Activated CD4-positive, alpha-beta memory T cell treated with anti-CD3 and anti-CD28 coated beads, Interleukin-2, amount 10 ng/mL, durations not matched to agents 7 days and 5 days (primary cell): ENCODE data around the gene NMNAT2. TPM values are rescaled to one million over a fixed set of nuclear protein-coding genes. Genes with fewer than 3 reads are reported as not detected.
"Not testable (repeated sequence)": the region's sequence is repeated elsewhere in the genome, so short reads cannot be mapped to it uniquely, and the experiment has no call there.

Experiments used
- CTCF ChIA-PET: fragments of 350-600 bp; sonication (Branson Sonifier 250); formaldehyde crosslinking; loops from one replicate; lab custom pipeline; 2021; ENCODE audit warnings: antibody characterized with exemption, inconsistent platforms; lab: Charles Lee
- POLR2A ChIA-PET: fragments of 350-600 bp; sonication (Branson Sonifier 250); formaldehyde crosslinking; loops from one replicate; lab custom pipeline; 2021; ENCODE audit warnings: antibody characterized with exemption; lab: Charles Lee
- DNase-seq: peaks from one replicate; pipeline ENCODE4 v3.0.0-alpha.2; 2020
- H3K27ac Mint-ChIP-seq: one replicate; pipeline ENCODE4 v1.8.0; 2021; ENCODE audit warnings: mild to moderate bottlenecking, mixed read lengths
- H3K27me3 Mint-ChIP-seq: one replicate; pipeline ENCODE4 v1.8.0; 2021; ENCODE audit warnings: mixed read lengths
- H3K36me3 Mint-ChIP-seq: one replicate; pipeline ENCODE4 v1.8.0; 2021; ENCODE audit warnings: low read depth, mixed read lengths
- H3K4me1 Mint-ChIP-seq: one replicate; pipeline ENCODE4 v1.8.0; 2021; ENCODE audit warnings: mixed read lengths
- H3K4me3 Mint-ChIP-seq: one replicate; pipeline ENCODE4 v1.8.0; 2021; ENCODE audit warnings: mild to moderate bottlenecking, mixed read lengths
- H3K9me3 Mint-ChIP-seq: one replicate; pipeline ENCODE4 v1.8.0; 2021; ENCODE audit warnings: mixed read lengths
- total RNA-seq, 2 experiments: library from RNA; stranded (reverse); gene quantifications; one replicate each; pipeline ENCODE4 v1.2.3, GENCODE V29; 2021

The NMNAT2 gene
- total RNA-seq, 2 experiments from 2014 or later, result 0.03 to 0.28 TPM

GRCh38 chr1:183281553-183282091 lies 136.6 kb downstream of the NMNAT2 start:
- Mint-ChIP-seq H3K9me3 (no peaks in the 10 kb centered on the region), H3K4me3 (no peak overlapping the region), H3K27ac (no peak overlapping the region)

GRCh38 chr1:183281039-183281438 lies 137.1 kb downstream of the NMNAT2 start:
- POLR2A ChIA-PET, result no interaction called here
- H3K4me1 Mint-ChIP-seq, result peaks cover 29% of the 10 kb centered on the region
- no peak overlapping the region for H3K4me3 Mint-ChIP-seq
- CTCF ChIA-PET, result interaction anchor here (0.7 to 2.7 kb wide), 8 partner anchors 9 to 635 kb away, joined by 3 to 11 read pairs (median 4); no protein-coding TSS in a partner anchor
- no peaks in the 10 kb centered on the region for H3K36me3 Mint-ChIP-seq
- DNase-seq, result no peak
- H3K27me3 Mint-ChIP-seq, result peaks cover 8% of the 10 kb centered on the region
- no peak overlapping the region for H3K27ac Mint-ChIP-seq
- H3K9me3 Mint-ChIP-seq, result no peaks in the 10 kb centered on the region

More at GRCh38 chr1:183281553-183282091, 136.6 kb downstream of the NMNAT2 start:
- CTCF ChIA-PET, result interaction anchor here (0.8 to 2.7 kb wide), 6 partner anchors 11 to 634 kb away, joined by 3 to 11 read pairs (median 4); no protein-coding TSS in a partner anchor
- peak; percentile 78 for DNase-seq
- peaks cover 29% of the 10 kb centered on the region for H3K4me1 Mint-ChIP-seq
- POLR2A ChIA-PET, result no interaction called here
- H3K36me3 Mint-ChIP-seq, result no peaks in the 10 kb centered on the region
- peaks cover 10% of the 10 kb centered on the region for H3K27me3 Mint-ChIP-seq

GRCh38 chr1:183279835-183280234 lies 138.3 kb downstream of the NMNAT2 start:
- Mint-ChIP-seq H3K9me3 (no peaks in the 10 kb centered on the region), H3K4me3 (no peak overlapping the region), H3K4me1 (peaks cover 29% of the 10 kb centered on the region), H3K27me3 (peaks cover 8% of the 10 kb centered on the region), H3K36me3 (no peaks in the 10 kb centered on the region), H3K27ac (peak overlapping the region; percentile 68)
- CTCF ChIA-PET, result interaction anchor here (0.6 to 2.7 kb wide), 5 partner anchors 26 to 618 kb away, joined by 3 to 11 read pairs (median 5); no protein-coding TSS in a partner anchor
- POLR2A ChIA-PET, result no interaction called here
- no peak for DNase-seq

- Mint-ChIP-seq H3K27ac (peak overlapping the region; percentile 68), H3K27me3 (peaks cover 2% of the 10 kb centered on the region), H3K4me1 (peaks cover 29% of the 10 kb centered on the region), H3K9me3 (no peaks in the 10 kb centered on the region), H3K4me3 (no peak overlapping the region), H3K36me3 (no peaks in the 10 kb centered on the region)
- no peak for DNase-seq
- POLR2A ChIA-PET, result no interaction called here
- CTCF ChIA-PET, result interaction anchor here (0.6 to 0.9 kb wide), 2 partner anchors 406 to 617 kb away, joined by 3 to 5 read pairs; no protein-coding TSS in a partner anchor
These were observed 139.2 kb downstream of the NMNAT2 start for GRCh38 chr1:183278739-183279591.

GRCh38 chr1:183277821-183278738 lies 140.1 kb downstream of the NMNAT2 start:
- Mint-ChIP-seq H3K36me3 (no peaks in the 10 kb centered on the region), H3K27ac (peak overlapping the region; percentile 64), H3K9me3 (no peaks in the 10 kb centered on the region), H3K4me3 (no peak overlapping the region), H3K27me3 (peaks cover 2% of the 10 kb centered on the region), H3K4me1 (peaks cover 29% of the 10 kb centered on the region)
- ChIA-PET CTCF (interaction anchor here (1.2 to 1.5 kb wide), 2 partner anchors 50 to 407 kb away, joined by 3 to 4 read pairs; no protein-coding TSS in a partner anchor), POLR2A (no interaction called here)
- no peak for DNase-seq

- DNase-seq, result no peak
- H3K9me3 Mint-ChIP-seq, result no peaks in the 10 kb centered on the region
- CTCF ChIA-PET, result interaction anchor here (1.5 kb wide), 1 partner anchor 409 kb away, joined by 3 read pairs; no protein-coding TSS in a partner anchor
- peaks cover 29% of the 10 kb centered on the region for H3K4me1 Mint-ChIP-seq
- H3K27ac Mint-ChIP-seq, result no peak overlapping the region
- POLR2A ChIA-PET, result no interaction called here
- peaks cover under 1% of the 10 kb centered on the region for H3K27me3 Mint-ChIP-seq
- H3K4me3 Mint-ChIP-seq, result no peak overlapping the region
- no peaks in the 10 kb centered on the region for H3K36me3 Mint-ChIP-seq
These were observed 141.6 kb downstream of the NMNAT2 start for GRCh38 chr1:183276386-183277080.

- Mint-ChIP-seq H3K27ac (no peak overlapping the region), H3K4me3 (no peak overlapping the region), H3K4me1 (peaks cover 25% of the 10 kb centered on the region), H3K27me3 (peaks cover 4% of the 10 kb centered on the region), H3K9me3 (no peaks in the 10 kb centered on the region), H3K36me3 (no peaks in the 10 kb centered on the region)
- CTCF ChIA-PET, result no interaction called here
- no peak for DNase-seq
- POLR2A ChIA-PET, result no interaction called here
These were observed 142.9 kb downstream of the NMNAT2 start for GRCh38 chr1:183275322-183275721.

- Mint-ChIP-seq H3K4me1 (peaks cover 22% of the 10 kb centered on the region), H3K4me3 (no peak overlapping the region), H3K27ac (no peak overlapping the region), H3K27me3 (peaks cover 4% of the 10 kb centered on the region), H3K36me3 (no peaks in the 10 kb centered on the region), H3K9me3 (no peaks in the 10 kb centered on the region)
- no peak for DNase-seq
- POLR2A ChIA-PET, result no interaction called here
- CTCF ChIA-PET, result no interaction called here
These were observed 143.3 kb downstream of the NMNAT2 start for GRCh38 chr1:183274836-183275235.

GRCh38 chr1:183273984-183274383 lies 144.2 kb downstream of the NMNAT2 start:
- H3K36me3 Mint-ChIP-seq, H3K27ac Mint-ChIP-seq, H3K27me3 Mint-ChIP-seq, CTCF ChIA-PET, DNase-seq, H3K9me3 Mint-ChIP-seq, POLR2A ChIA-PET, H3K4me3 Mint-ChIP-seq: not testable (repeated sequence)
- peaks cover 15% of the 10 kb centered on the region for H3K4me1 Mint-ChIP-seq

- H3K4me3 Mint-ChIP-seq, result no peak overlapping the region
- CTCF ChIA-PET, result no interaction called here
- no peak for DNase-seq
- POLR2A ChIA-PET, result no interaction called here
- peaks cover 12% of the 10 kb centered on the region for H3K27me3 Mint-ChIP-seq
- no peaks in the 10 kb centered on the region for H3K9me3 Mint-ChIP-seq
- H3K4me1 Mint-ChIP-seq, result peaks cover 8% of the 10 kb centered on the region
- no peaks in the 10 kb centered on the region for H3K36me3 Mint-ChIP-seq
- no peak overlapping the region for H3K27ac Mint-ChIP-seq
These were observed 144.9 kb downstream of the NMNAT2 start for GRCh38 chr1:183273300-183273699.

GRCh38 chr1:183272390-183272848 lies 145.8 kb downstream of the NMNAT2 start:
- CTCF ChIA-PET, result no interaction called here
- no peak overlapping the region for H3K27ac Mint-ChIP-seq

More at GRCh38 chr1:183272390-183272848, 145.8 kb downstream of the NMNAT2 start:
- Mint-ChIP-seq H3K27me3 (peaks cover 12% of the 10 kb centered on the region), H3K4me3 (no peak overlapping the region), H3K36me3 (no peaks in the 10 kb centered on the region), H3K9me3 (no peaks in the 10 kb centered on the region), H3K4me1 (no peaks in the 10 kb centered on the region)
- POLR2A ChIA-PET, result no interaction called here
- DNase-seq, result no peak
